Measurements from ENCODE around the gene FNBP1L. TPM values are rescaled to one million over a fixed set of nuclear protein-coding genes. Genes with fewer than 3 reads are reported as not detected.

The FNBP1L gene
- total RNA-seq, 1 donor from 2014 or later = 162 TPM

DNA sequence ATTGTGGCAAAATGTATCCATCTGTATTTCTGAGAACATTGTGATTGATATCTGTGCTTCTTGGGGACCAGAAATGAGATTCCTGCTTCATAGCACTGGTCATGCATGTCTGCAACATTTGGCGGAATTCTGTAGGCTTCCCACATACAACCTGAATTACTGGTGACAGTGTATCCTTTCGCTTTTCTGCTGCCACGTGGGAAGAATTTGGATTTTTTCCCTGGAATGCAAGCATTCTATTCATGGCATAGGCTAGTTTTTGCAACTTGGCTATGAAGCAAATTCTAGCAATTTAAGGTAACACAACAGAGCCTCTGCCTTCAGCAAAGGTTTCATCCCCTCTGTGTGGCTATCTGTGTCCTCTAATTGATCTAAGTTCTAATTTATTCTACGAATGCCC is 147.8 kb downstream of the FNBP1L start:
- H3K4me1 Mint-ChIP-seq = peaks cover 30% of the 10 kb centered on the region
- no peaks in the 10 kb centered on the region for H3K36me3 ChIP-seq
- H3K9ac ChIP-seq = no peak overlapping the region
- no peaks in the 10 kb centered on the region for H3K9me3 ChIP-seq (ENCODE audit: low read depth)
- peaks cover 4% of the 10 kb centered on the region for H3K27me3 Mint-ChIP-seq (ENCODE audit: insufficient read depth, low read depth)
- H3K27ac ChIP-seq = no peak overlapping the region
- no peaks in the 10 kb centered on the region for H3F3A ChIP-seq (ENCODE audit: low read depth)
- no peak overlapping the region for H3K27ac Mint-ChIP-seq
- no peak overlapping the region for H3K4me3 ChIP-seq
- DNase-seq (ENCODE audit: low spot score) = no peak
- TF ChIP-seq EZH2phosphoT487 (IDR thresholded peaks at IDR 0.05) = no peak
- no peak for TF ChIP-seq EZH2 (IDR thresholded peaks at IDR 0.05)
- no peak for TF ChIP-seq CTCF (IDR thresholded peaks at IDR 0.05)
- no peak overlapping the region for H3K4me3 Mint-ChIP-seq
- peaks cover 15% of the 10 kb centered on the region for H3K4me1 ChIP-seq
- no peak overlapping the region for H2AFZ ChIP-seq (replicated peaks)
- no peaks in the 10 kb centered on the region for H3K9me3 Mint-ChIP-seq
- H4K20me1 ChIP-seq (ENCODE audit: low read depth) = peaks cover 6% of the 10 kb centered on the region
- peaks cover 4% of the 10 kb centered on the region for H3K36me3 Mint-ChIP-seq
- no peaks in the 10 kb centered on the region for H3K27me3 ChIP-seq
- no peaks in the 10 kb centered on the region for H3K79me2 ChIP-seq (ENCODE audit: low read depth)
- no peak overlapping the region for H3K4me2 ChIP-seq

GRCh38 chr1:93596329-93597089 is 148.6 kb downstream of the FNBP1L start:
- Histone ChIP-seq H3K36me3 (no peaks in the 10 kb centered on the region), H3K27ac (no peak overlapping the region), H3K9me3 (ENCODE audit: low read depth) (no peaks in the 10 kb centered on the region), H3F3A (ENCODE audit: low read depth) (no peaks in the 10 kb centered on the region), H3K4me1 (peaks cover 15% of the 10 kb centered on the region), H4K20me1 (ENCODE audit: low read depth) (peaks cover 6% of the 10 kb centered on the region), H3K4me2 (no peak overlapping the region), H3K4me3 (no peak overlapping the region), H3K27me3 (no peaks in the 10 kb centered on the region), H3K9ac (no peak overlapping the region), H3K79me2 (ENCODE audit: low read depth) (no peaks in the 10 kb centered on the region), H2AFZ (replicated peaks) (no peak overlapping the region)
- H3K27me3 Mint-ChIP-seq (ENCODE audit: insufficient read depth, low read depth) = peaks cover 4% of the 10 kb centered on the region
- peaks cover 27% of the 10 kb centered on the region for H3K4me1 Mint-ChIP-seq
- TF ChIP-seq CTCF (IDR thresholded peaks at IDR 0.05) = no peak
- no peak for TF ChIP-seq EZH2 (IDR thresholded peaks at IDR 0.05)
- no peak for TF ChIP-seq EZH2phosphoT487 (IDR thresholded peaks at IDR 0.05)
- H3K4me3 Mint-ChIP-seq = no peak overlapping the region
- DNase-seq (ENCODE audit: low spot score) = no peak
- H3K9me3 Mint-ChIP-seq = peaks cover under 1% of the 10 kb centered on the region
- peaks cover 1% of the 10 kb centered on the region for H3K36me3 Mint-ChIP-seq
- H3K27ac Mint-ChIP-seq = no peak overlapping the region

- Histone ChIP-seq H3K4me3 (no peak overlapping the region), H4K20me1 (ENCODE audit: low read depth) (peaks cover 6% of the 10 kb centered on the region), H3K4me2 (no peak overlapping the region), H3K9ac (no peak overlapping the region), H3F3A (ENCODE audit: low read depth) (no peaks in the 10 kb centered on the region), H3K4me1 (peaks cover 15% of the 10 kb centered on the region), H3K9me3 (ENCODE audit: low read depth) (no peaks in the 10 kb centered on the region), H2AFZ (replicated peaks) (no peak overlapping the region), H3K36me3 (no peaks in the 10 kb centered on the region), H3K79me2 (ENCODE audit: low read depth) (no peaks in the 10 kb centered on the region), H3K27me3 (no peaks in the 10 kb centered on the region), H3K27ac (no peak overlapping the region)
- H3K27ac Mint-ChIP-seq = no peak overlapping the region
- no peak for DNase-seq (ENCODE audit: low spot score)
- H3K27me3 Mint-ChIP-seq (ENCODE audit: insufficient read depth, low read depth) = peaks cover 4% of the 10 kb centered on the region
- H3K36me3 Mint-ChIP-seq = no peaks in the 10 kb centered on the region
- H3K4me1 Mint-ChIP-seq = peaks cover 19% of the 10 kb centered on the region
- H3K4me3 Mint-ChIP-seq = no peak overlapping the region
- TF ChIP-seq EZH2phosphoT487 (IDR thresholded peaks at IDR 0.05) (no peak), CTCF (IDR thresholded peaks at IDR 0.05) (no peak), EZH2 (IDR thresholded peaks at IDR 0.05) (no peak)
- H3K9me3 Mint-ChIP-seq = peaks cover 7% of the 10 kb centered on the region
These were observed 149.8 kb downstream of the FNBP1L start for GRCh38 chr1:93597709-93598108.

Data from neural progenitor cell (in vitro differentiated cells).